Fibroblast of lung (primary cell): ENCODE measurements around the gene BEX1. TPM values are rescaled to one million over a fixed set of nuclear protein-coding genes. Genes with fewer than 3 reads are reported as not detected.
"Not testable (repeated sequence)": the region's sequence is repeated elsewhere in the genome, so short reads cannot be mapped to it uniquely, and the experiment has no call there.

Experiments used
- DNase-seq, 2 donors: peaks; one replicate each; pipeline versions ENCODE4 v3.0.0 to v3.0.0-alpha.2; 2010; ENCODE audit warnings: low read depth in 2 of 2
- H2AFZ ChIP-seq: 2 replicates; pipeline ENCODE4 v1.5.1; 2012; ENCODE audit warnings: low read length, control low read depth, inconsistent platforms
- H3K27ac ChIP-seq: 2 replicates; pipeline ENCODE4 v1.5.1; 2011; ENCODE audit warnings: low read length, control low read depth; ENCODE audit not compliant: insufficient read depth
- H3K27me3 ChIP-seq: 2 replicates; pipeline ENCODE4 v1.5.1; 2011; ENCODE audit warnings: mild to moderate bottlenecking, low read length; ENCODE audit not compliant: control insufficient read depth, insufficient read depth
- H3K36me3 ChIP-seq: 2 replicates; pipeline ENCODE4 v1.5.1; 2011; ENCODE audit warnings: low read length; ENCODE audit not compliant: control insufficient read depth, insufficient read depth
- H3K4me1 ChIP-seq: 2 replicates; pipeline ENCODE4 v1.5.1; 2011; ENCODE audit warnings: low read length; ENCODE audit not compliant: control insufficient read depth, insufficient read depth; ENCODE audit errors: extremely low read depth
- H3K4me2 ChIP-seq: 2 replicates; pipeline ENCODE4 v1.5.1; 2011; ENCODE audit warnings: low read length, control low read depth; ENCODE audit not compliant: insufficient read depth; ENCODE audit errors: extremely low read depth
- H3K4me3 ChIP-seq, 4 experiments: fragments of 200-600 bp in 1 of 4; sonication (generic) in 1 of 4; replicated peaks in 1 of 4; 2 replicates each; pipeline ENCODE4 v1.5.1; 2011 to 2016; ENCODE audit warnings: low read length in 4 of 4, low read depth in 3 of 4, mild to moderate bottlenecking in 3 of 4, control low read depth in 2 of 4, inconsistent platforms in 1 of 4, mixed read lengths in 1 of 4; ENCODE audit not compliant: insufficient read depth in 1 of 4; ENCODE audit errors: control extremely low read depth in 1 of 4
- H3K79me2 ChIP-seq: 2 replicates; pipeline ENCODE4 v1.5.1; 2012; ENCODE audit warnings: mild to moderate bottlenecking, low read length, inconsistent platforms; ENCODE audit not compliant: control insufficient read depth, insufficient read depth
- H3K9ac ChIP-seq: 2 replicates; pipeline ENCODE4 v1.5.1; 2011; ENCODE audit warnings: mild to moderate bottlenecking, low read length, control low read depth; ENCODE audit not compliant: insufficient read depth
- H3K9me3 ChIP-seq: 2 replicates; pipeline ENCODE4 v1.5.1; 2012; ENCODE audit warnings: low read depth, low read length; ENCODE audit not compliant: control insufficient read depth, insufficient read depth
- H4K20me1 ChIP-seq: 2 replicates; pipeline ENCODE4 v1.5.1; 2011; ENCODE audit warnings: low read length; ENCODE audit not compliant: control insufficient read depth, insufficient read depth; ENCODE audit errors: extremely low read depth
- EZH2 ChIP-seq: IDR thresholded peaks from 2 replicates; pipeline ENCODE4 v1.5.1; 2012; ENCODE audit warnings: low read length, control low read depth, mild to moderate bottlenecking; ENCODE audit errors: missing control alignments
- polyA plus RNA-seq, 2 donors: library from polyadenylated mRNA; depleted of rRNA in 1 of 2; stranded (reverse) in 1 of 2; unstranded in 1 of 2; fragments of >200 nt; gene quantifications; 2 replicates each; pipeline ENCODE4 v1.2.1, GENCODE V29; 2011 to 2012; ENCODE audit warnings: missing spikeins in 1 of 2
- total RNA-seq: library from RNA; depleted of rRNA; stranded (reverse); fragments of >200 nt; gene quantifications from 2 replicates; pipeline ENCODE4 v1.2.1, GENCODE V29; 2014
- TF ChIP-seq, protein P1 (sequence below), 2 donors: IDR thresholded peaks in 1 of 2; conservative IDR thresholded peaks in 1 of 2; 1 replicate in 1 of 2; 2 replicates in 1 of 2; pipeline ENCODE4 v1.5.1; 2011 to 2012; ENCODE audit warnings: low read length in 2 of 2, control low read depth in 1 of 2, inconsistent platforms in 1 of 2, low read depth in 1 of 2, mild to moderate bottlenecking in 1 of 2

BEX1 gene
- total and polyA plus RNA-seq, 2 donors (not counting 1 experiment from before 2014, with no cell fraction given): 44.5 TPM; not detected in 1

DNA sequence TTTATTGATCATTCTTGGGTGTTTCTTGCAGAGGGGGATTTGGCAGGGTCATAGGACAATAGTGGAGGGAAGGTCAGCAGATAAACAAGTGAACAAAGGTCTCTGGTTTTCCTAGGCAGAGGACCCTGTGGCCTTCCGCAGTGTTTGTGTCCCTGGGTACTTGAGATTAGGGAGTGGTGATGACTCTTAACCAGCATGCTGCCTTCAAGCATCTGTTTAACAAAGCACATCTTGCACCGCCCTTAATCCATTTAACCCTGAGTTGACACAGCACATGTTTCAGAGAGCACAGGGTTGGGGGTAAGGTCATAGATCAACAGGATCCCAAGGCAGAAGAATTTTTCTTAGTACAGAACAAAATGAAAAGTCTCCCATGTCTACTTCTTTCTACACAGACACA lies 39.9 kb upstream of the BEX1 start:
- H3K9me3 ChIP-seq, DNase-seq, H4K20me1 ChIP-seq, H3K4me3 ChIP-seq, H3K79me2 ChIP-seq, H3K36me3 ChIP-seq, H3K27me3 ChIP-seq, H3K27ac ChIP-seq, H3K9ac ChIP-seq, H2AFZ ChIP-seq, H3K4me2 ChIP-seq, H3K4me1 ChIP-seq: not testable (repeated sequence)

- Histone ChIP-seq H3K36me3 (no peaks in the 10 kb centered on the region), H3K4me3 (no peak overlapping the region), H3K27me3 (no peaks in the 10 kb centered on the region), H3K4me1 (no peaks in the 10 kb centered on the region), H3K27ac (no peak overlapping the region), H3K9me3 (no peaks in the 10 kb centered on the region), H2AFZ (no peak overlapping the region), H3K79me2 (no peaks in the 10 kb centered on the region), H3K9ac (no peak overlapping the region), H3K4me2 (no peak overlapping the region), H4K20me1 (no peaks in the 10 kb centered on the region)
- DNase-seq: peak in 1 of 2 donors; percentile 1
- TF ChIP-seq, protein P1, sequence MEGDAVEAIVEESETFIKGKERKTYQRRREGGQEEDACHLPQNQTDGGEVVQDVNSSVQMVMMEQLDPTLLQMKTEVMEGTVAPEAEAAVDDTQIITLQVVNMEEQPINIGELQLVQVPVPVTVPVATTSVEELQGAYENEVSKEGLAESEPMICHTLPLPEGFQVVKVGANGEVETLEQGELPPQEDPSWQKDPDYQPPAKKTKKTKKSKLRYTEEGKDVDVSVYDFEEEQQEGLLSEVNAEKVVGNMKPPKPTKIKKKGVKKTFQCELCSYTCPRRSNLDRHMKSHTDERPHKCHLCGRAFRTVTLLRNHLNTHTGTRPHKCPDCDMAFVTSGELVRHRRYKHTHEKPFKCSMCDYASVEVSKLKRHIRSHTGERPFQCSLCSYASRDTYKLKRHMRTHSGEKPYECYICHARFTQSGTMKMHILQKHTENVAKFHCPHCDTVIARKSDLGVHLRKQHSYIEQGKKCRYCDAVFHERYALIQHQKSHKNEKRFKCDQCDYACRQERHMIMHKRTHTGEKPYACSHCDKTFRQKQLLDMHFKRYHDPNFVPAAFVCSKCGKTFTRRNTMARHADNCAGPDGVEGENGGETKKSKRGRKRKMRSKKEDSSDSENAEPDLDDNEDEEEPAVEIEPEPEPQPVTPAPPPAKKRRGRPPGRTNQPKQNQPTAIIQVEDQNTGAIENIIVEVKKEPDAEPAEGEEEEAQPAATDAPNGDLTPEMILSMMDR (conservative IDR thresholded peaks at IDR 0.05 in 1 of 2, IDR thresholded peaks at IDR 0.05 in 1 of 2; ENCODE audit: low read depth in 1 of 2, low read length in 2 of 2): no peak
- TF ChIP-seq EZH2: no peak
Measured at GRCh38 chrX:103101299-103102042, 37.5 kb upstream of the BEX1 start.

- Histone ChIP-seq H3K4me2 (no peak overlapping the region), H3K36me3 (no peaks in the 10 kb centered on the region), H3K4me3 (no peak overlapping the region), H3K4me1 (no peaks in the 10 kb centered on the region), H3K27ac (no peak overlapping the region), H2AFZ (no peak overlapping the region), H3K27me3 (no peaks in the 10 kb centered on the region), H4K20me1 (no peaks in the 10 kb centered on the region), H3K79me2 (no peaks in the 10 kb centered on the region), H3K9me3 (no peaks in the 10 kb centered on the region), H3K9ac (no peak overlapping the region)
- TF ChIP-seq, protein P1 (conservative IDR thresholded peaks at IDR 0.05 in 1 of 2, IDR thresholded peaks at IDR 0.05 in 1 of 2; ENCODE audit: low read depth in 1 of 2, low read length in 2 of 2): no peak
- no peak for TF ChIP-seq EZH2
- DNase-seq: no peak
Measured at GRCh38 chrX:103100484-103100883, 36.5 kb upstream of the BEX1 start.
